ENCODE data around the gene NCMAP.

DNA sequence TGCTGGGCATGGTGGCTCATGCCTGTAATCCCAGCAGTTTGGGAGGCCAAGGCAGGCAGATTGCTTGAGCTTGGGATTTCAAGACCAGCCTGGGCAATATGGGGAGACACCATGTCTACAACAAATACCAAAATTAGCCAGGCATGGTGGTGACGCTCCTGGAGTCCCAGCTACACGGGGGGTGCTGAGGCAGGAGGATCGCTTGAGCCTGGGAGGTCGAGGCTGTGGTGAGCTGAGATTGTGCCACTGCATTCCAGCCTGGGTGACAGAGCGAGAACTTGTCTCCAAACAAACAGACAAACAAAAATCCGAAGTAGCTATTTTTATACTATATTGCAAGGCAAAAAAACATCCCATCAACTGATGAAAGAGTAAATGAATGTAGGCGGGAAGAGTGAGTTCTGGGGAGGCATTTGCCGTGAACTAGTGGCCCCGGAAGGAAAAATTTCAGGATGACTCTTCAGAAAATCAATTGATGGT is 40.6 kb downstream of the NCMAP start:
- TF ChIP-seq POLR2A (IDR thresholded peaks at IDR 0.05) = no peak
- TF ChIP-seq, protein P1, sequence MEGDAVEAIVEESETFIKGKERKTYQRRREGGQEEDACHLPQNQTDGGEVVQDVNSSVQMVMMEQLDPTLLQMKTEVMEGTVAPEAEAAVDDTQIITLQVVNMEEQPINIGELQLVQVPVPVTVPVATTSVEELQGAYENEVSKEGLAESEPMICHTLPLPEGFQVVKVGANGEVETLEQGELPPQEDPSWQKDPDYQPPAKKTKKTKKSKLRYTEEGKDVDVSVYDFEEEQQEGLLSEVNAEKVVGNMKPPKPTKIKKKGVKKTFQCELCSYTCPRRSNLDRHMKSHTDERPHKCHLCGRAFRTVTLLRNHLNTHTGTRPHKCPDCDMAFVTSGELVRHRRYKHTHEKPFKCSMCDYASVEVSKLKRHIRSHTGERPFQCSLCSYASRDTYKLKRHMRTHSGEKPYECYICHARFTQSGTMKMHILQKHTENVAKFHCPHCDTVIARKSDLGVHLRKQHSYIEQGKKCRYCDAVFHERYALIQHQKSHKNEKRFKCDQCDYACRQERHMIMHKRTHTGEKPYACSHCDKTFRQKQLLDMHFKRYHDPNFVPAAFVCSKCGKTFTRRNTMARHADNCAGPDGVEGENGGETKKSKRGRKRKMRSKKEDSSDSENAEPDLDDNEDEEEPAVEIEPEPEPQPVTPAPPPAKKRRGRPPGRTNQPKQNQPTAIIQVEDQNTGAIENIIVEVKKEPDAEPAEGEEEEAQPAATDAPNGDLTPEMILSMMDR (IDR thresholded peaks at IDR 0.05) = no peak

All from breast epithelium (tissue), 3 donors.